Measurements from ENCODE around the gene C10orf90.

DNA sequence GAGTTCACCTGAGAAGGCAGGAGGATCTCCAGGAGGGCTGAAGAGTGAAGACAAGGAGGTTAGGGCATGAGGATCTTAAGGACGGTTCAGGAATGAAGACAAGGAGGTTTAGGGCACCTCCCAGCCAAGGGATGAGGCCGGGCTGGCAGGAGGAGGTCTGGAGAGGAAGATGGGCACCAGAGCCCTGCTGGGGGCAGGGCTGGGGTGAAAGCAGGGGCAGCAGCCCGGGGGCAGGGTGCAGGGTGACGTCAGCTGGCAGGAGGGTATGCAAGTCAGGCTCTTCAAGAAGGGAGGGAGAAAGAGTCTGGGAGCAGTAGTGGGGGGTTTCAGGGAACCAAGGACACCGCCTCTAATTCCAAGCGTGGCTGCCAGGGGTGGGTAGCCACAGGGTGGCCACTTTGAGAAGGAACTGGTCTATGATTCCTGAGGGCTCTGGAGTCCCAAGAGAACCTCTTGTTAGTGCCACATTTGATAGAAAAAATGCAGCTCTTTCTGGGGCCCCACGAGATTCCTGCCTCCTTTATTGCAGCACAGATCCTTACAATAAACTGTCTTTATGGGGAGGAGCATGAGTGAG is 101.6 kb downstream of the C10orf90 start:
- TF ChIP-seq EZH2phosphoT487 (IDR thresholded peaks at IDR 0.05; ENCODE audit: low read depth, severe bottlenecking, unreplicated experiment): no peak
- TF ChIP-seq, protein P1, sequence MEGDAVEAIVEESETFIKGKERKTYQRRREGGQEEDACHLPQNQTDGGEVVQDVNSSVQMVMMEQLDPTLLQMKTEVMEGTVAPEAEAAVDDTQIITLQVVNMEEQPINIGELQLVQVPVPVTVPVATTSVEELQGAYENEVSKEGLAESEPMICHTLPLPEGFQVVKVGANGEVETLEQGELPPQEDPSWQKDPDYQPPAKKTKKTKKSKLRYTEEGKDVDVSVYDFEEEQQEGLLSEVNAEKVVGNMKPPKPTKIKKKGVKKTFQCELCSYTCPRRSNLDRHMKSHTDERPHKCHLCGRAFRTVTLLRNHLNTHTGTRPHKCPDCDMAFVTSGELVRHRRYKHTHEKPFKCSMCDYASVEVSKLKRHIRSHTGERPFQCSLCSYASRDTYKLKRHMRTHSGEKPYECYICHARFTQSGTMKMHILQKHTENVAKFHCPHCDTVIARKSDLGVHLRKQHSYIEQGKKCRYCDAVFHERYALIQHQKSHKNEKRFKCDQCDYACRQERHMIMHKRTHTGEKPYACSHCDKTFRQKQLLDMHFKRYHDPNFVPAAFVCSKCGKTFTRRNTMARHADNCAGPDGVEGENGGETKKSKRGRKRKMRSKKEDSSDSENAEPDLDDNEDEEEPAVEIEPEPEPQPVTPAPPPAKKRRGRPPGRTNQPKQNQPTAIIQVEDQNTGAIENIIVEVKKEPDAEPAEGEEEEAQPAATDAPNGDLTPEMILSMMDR (IDR thresholded peaks at IDR 0.05; ENCODE audit: poor library complexity): no peak
- no peak for TF ChIP-seq EZH2 (IDR thresholded peaks at IDR 0.05; ENCODE audit: borderline replicate concordance)

Measured in hepatocyte (in vitro differentiated cells).